Vagina (tissue), 2 donors: ENCODE measurements around the gene SLC27A3. TPM values are rescaled to one million over a fixed set of nuclear protein-coding genes. Genes with fewer than 3 reads are reported as not detected.

Experiments
- DNase-seq, 2 donors: peaks; one replicate each; pipeline ENCODE4 v3.0.0-alpha.2; 2017; ENCODE audit errors: extremely low spot score in 2 of 2
- H3K27ac ChIP-seq: fragments of 200-600 bp; sonication (generic); one replicate; pipeline ENCODE4 v1.5.1; 2019
- H3K27me3 ChIP-seq: fragments of 200-600 bp; sonication (generic); one replicate; pipeline ENCODE4 v1.5.1; 2019
- H3K36me3 ChIP-seq, 2 donors: fragments of 200-600 bp; sonication (generic); one replicate each; pipeline ENCODE4 v1.5.1; 2017 to 2019
- H3K4me1 ChIP-seq: fragments of 200-600 bp; sonication (generic); one replicate; pipeline ENCODE4 v1.5.1; 2019
- H3K4me3 ChIP-seq, 2 donors: fragments of 200-600 bp; sonication (generic); 1 replicate in 1 of 2; 2 replicates in 1 of 2; pipeline ENCODE4 v1.5.1; 2016 to 2019
- H3K9me3 ChIP-seq: fragments of 200-600 bp; sonication (generic); one replicate; pipeline ENCODE4 v1.5.1; 2019
- CTCF ChIP-seq, 3 experiments: fragments of 450-650 bp in 2 of 3; fragments of 200-600 bp in 1 of 3; sonication (generic) in 1 of 3; IDR thresholded peaks; one replicate each; pipeline ENCODE4 v1.5.1; 2017 to 2019; ENCODE audit warnings: antibody characterized with exemption in 3 of 3, mild to moderate bottlenecking in 2 of 3, moderate library complexity in 2 of 3
- POLR2A ChIP-seq, 2 donors: fragments of 450-650 bp; IDR thresholded peaks; one replicate each; pipeline ENCODE4 v1.6.1; 2017; ENCODE audit warnings: antibody characterized with exemption in 2 of 2, mild to moderate bottlenecking in 2 of 2, moderate library complexity in 2 of 2
- POLR2AphosphoS5 ChIP-seq, 2 donors: sonication (generic); formaldehyde crosslinking; IDR thresholded peaks; one replicate each; pipeline ENCODE4 v1.9.0; 2017; ENCODE audit warnings: antibody characterized with exemption in 2 of 2, mild to moderate bottlenecking in 2 of 2, low read depth in 1 of 2; ENCODE audit not compliant: insufficient read depth in 1 of 2
- intact Hi-C: fragments of 100-400 bp; cut with DNase I; formaldehyde crosslinking; loops from one replicate; pipeline ENCODE4 v1.15.1; 2023
- total RNA-seq: library from RNA; depleted of rRNA; stranded (reverse); fragments of >200 nt; gene quantifications from one replicate; pipeline ENCODE4 v1.2.3, GENCODE V29; 2016

Gene SLC27A3
- total RNA-seq, 1 donor from 2014 or later = 31.4 TPM

DNA sequence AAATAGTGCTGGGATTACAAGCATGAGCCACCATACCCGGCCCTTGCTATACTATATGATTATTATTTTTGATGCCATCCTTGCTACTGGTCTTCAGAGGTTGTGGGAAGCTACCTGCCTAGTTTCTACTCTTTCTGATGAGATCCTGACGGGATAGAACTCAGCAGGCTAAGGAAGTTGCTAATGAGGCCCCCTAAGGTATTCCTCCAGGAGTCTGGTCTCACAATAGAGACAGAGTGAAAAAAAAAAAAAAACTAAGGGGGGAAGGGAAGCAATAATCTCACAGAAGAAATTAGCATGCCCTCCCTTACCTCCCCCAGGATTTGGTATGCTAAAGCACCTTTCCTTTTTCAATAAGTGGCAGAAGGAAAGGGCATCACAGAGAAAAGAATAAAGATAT, 29.8 kb upstream of the SLC27A3 start:
- no peak overlapping the region for H3K4me3 ChIP-seq
- no peaks in the 10 kb centered on the region for H3K27me3 ChIP-seq
- no peak for DNase-seq
- intact Hi-C loops = no loop called here
- no peak overlapping the region for H3K27ac ChIP-seq
- H3K9me3 ChIP-seq = no peaks in the 10 kb centered on the region
- H3K4me1 ChIP-seq = peaks cover 26% of the 10 kb centered on the region
- no peak for TF ChIP-seq POLR2AphosphoS5 (IDR thresholded peaks at IDR 0.05; ENCODE audit: insufficient read depth in 1 of 2, low read depth in 1 of 2)
- no peak for TF ChIP-seq CTCF (IDR thresholded peaks at IDR 0.05)
- TF ChIP-seq POLR2A (IDR thresholded peaks at IDR 0.05) = no peak
- H3K36me3 ChIP-seq = peaks cover 0 to 51% of the 10 kb centered on the region in 2 donors

- Histone ChIP-seq H3K27me3 (no peaks in the 10 kb centered on the region), H3K4me3 (no peak overlapping the region), H3K9me3 (no peaks in the 10 kb centered on the region), H3K27ac (no peak overlapping the region), H3K36me3 (peaks cover 0 to 49% of the 10 kb centered on the region in 2 donors), H3K4me1 (peaks cover 32% of the 10 kb centered on the region)
- no peak for DNase-seq
- TF ChIP-seq POLR2AphosphoS5 (IDR thresholded peaks at IDR 0.05; ENCODE audit: insufficient read depth in 1 of 2, low read depth in 1 of 2) (no peak), POLR2A (IDR thresholded peaks at IDR 0.05) (no peak), CTCF (IDR thresholded peaks at IDR 0.05) (no peak)
- intact Hi-C loops = no loop called here
Measured at GRCh38 chr1:153746174-153746573, 29.0 kb upstream of the SLC27A3 start.

DNA sequence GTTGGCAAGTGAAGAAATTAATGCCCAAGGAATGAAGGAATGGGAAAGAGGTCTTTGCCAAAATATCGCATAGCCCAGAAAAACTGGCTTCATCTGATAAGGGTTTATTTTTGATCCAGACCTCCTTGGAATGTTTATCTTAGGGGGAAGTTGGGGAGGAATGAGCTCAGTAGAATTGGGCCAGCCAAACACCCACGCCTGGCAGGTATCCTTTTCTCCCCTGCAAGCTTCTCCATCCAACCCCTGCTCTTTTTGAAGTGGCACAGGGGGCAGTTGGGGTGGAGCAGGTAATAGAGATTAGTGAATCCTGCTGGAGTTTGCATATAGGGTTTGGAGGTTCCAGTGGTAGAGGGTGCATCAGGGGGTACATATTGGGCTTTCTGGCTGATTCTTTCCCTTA, 26.3 kb upstream of the SLC27A3 start:
- Histone ChIP-seq H3K4me1 (peaks cover 31% of the 10 kb centered on the region), H3K27ac (peak overlapping the region; percentile 76), H3K36me3 (peaks cover 0 to 43% of the 10 kb centered on the region in 2 donors), H3K4me3 (no peak overlapping the region), H3K9me3 (no peaks in the 10 kb centered on the region), H3K27me3 (no peaks in the 10 kb centered on the region)
- no peak for DNase-seq
- no peak for TF ChIP-seq POLR2AphosphoS5 (IDR thresholded peaks at IDR 0.05; ENCODE audit: insufficient read depth in 1 of 2, low read depth in 1 of 2)
- no peak for TF ChIP-seq POLR2A (IDR thresholded peaks at IDR 0.05)
- no peak for TF ChIP-seq CTCF (IDR thresholded peaks at IDR 0.05)
- intact Hi-C loops = no loop called here

- intact Hi-C loops = loop anchor here (5.0 kb wide), 1 partner anchor 72 kb away; the partner anchor contains the start of gene NPR1
- peak; percentile 67 to 73 for TF ChIP-seq POLR2AphosphoS5 (IDR thresholded peaks at IDR 0.05; ENCODE audit: insufficient read depth in 1 of 2, low read depth in 1 of 2)
- no peak for TF ChIP-seq POLR2A (IDR thresholded peaks at IDR 0.05)
- TF ChIP-seq CTCF (IDR thresholded peaks at IDR 0.05) = peak; percentile 78 to 94 (median 79)
- DNase-seq = peak in 1 of 2 donors; percentile 94
- Histone ChIP-seq H3K4me3 (no peak overlapping the region), H3K27me3 (no peaks in the 10 kb centered on the region), H3K4me1 (peaks cover 31% of the 10 kb centered on the region), H3K27ac (peak overlapping the region; percentile 76), H3K9me3 (no peaks in the 10 kb centered on the region), H3K36me3 (peaks cover 0 to 45% of the 10 kb centered on the region in 2 donors)
Measured at GRCh38 chr1:153749408-153750005, 25.7 kb upstream of the SLC27A3 start.
